Parathyroid adenoma (tissue), 2 donors: ENCODE data around the gene HAUS1.

Source experiments
- H2AFZ ChIP-seq: fragments of 300-600 bp; sonication (generic); one replicate; pipeline ENCODE4 v1.7.0; 2017; ENCODE audit warnings: antibody characterized with exemption, mild to moderate bottlenecking
- H3K27ac ChIP-seq: fragments of 300-600 bp; sonication (generic); one replicate; pipeline ENCODE4 v1.7.0; 2017
- H3K27me3 ChIP-seq: fragments of 300-600 bp; sonication (generic); one replicate; pipeline ENCODE4 v1.7.0; 2017; ENCODE audit warnings: low read length; ENCODE audit not compliant: control insufficient read depth, insufficient read depth
- H3K36me3 ChIP-seq: fragments of 300-600 bp; sonication (generic); one replicate; pipeline ENCODE4 v1.7.0; 2017; ENCODE audit warnings: low read length; ENCODE audit not compliant: control insufficient read depth, insufficient read depth
- H3K4me1 ChIP-seq: fragments of 300-600 bp; sonication (generic); one replicate; pipeline ENCODE4 v1.7.0; 2017; ENCODE audit warnings: control low read depth
- H3K4me2 ChIP-seq: fragments of 300-600 bp; sonication (generic); one replicate; pipeline ENCODE4 v1.7.0; 2017; ENCODE audit warnings: low read length
- H3K4me3 ChIP-seq: fragments of 300-600 bp; sonication (generic); one replicate; pipeline ENCODE4 v1.7.0; 2017; ENCODE audit warnings: low read depth, low read length
- H3K79me2 ChIP-seq: fragments of 300-600 bp; sonication (generic); one replicate; pipeline ENCODE4 v1.7.0; 2017; ENCODE audit warnings: control low read depth
- H3K9ac ChIP-seq: fragments of 300-600 bp; sonication (generic); one replicate; pipeline ENCODE4 v1.7.0; 2017; ENCODE audit warnings: mild to moderate bottlenecking
- H3K9me3 ChIP-seq: fragments of 300-600 bp; sonication (generic); one replicate; pipeline ENCODE4 v1.7.0; 2017; ENCODE audit warnings: low read length; ENCODE audit not compliant: control insufficient read depth
- CTCF ChIP-seq: fragments of 300-600 bp; sonication (generic); IDR thresholded peaks from one replicate; pipeline ENCODE4 v1.7.0; 2017; ENCODE audit warnings: antibody characterized with exemption, mild to moderate bottlenecking
- donor health status: primary hyperparathyroidism.

Gene HAUS1

GRCh38 chr18:46061387-46061786 lies 42.8 kb upstream of the HAUS1 start:
- Histone ChIP-seq H3K36me3 (no peaks in the 10 kb centered on the region), H3K9ac (no peak overlapping the region), H3K4me2 (no peak overlapping the region), H3K4me3 (no peak overlapping the region), H3K27ac (no peak overlapping the region), H2AFZ (peak overlapping the region; percentile 19), H3K9me3 (no peaks in the 10 kb centered on the region), H3K4me1 (no peaks in the 10 kb centered on the region), H3K27me3 (no peaks in the 10 kb centered on the region), H3K79me2 (no peaks in the 10 kb centered on the region)
- TF ChIP-seq CTCF: no peak

- no peak overlapping the region for H2AFZ ChIP-seq
- H3K36me3 ChIP-seq: no peaks in the 10 kb centered on the region
- H3K9ac ChIP-seq: no peak overlapping the region
- no peaks in the 10 kb centered on the region for H3K9me3 ChIP-seq
- no peaks in the 10 kb centered on the region for H3K27me3 ChIP-seq
- no peak overlapping the region for H3K4me3 ChIP-seq
- no peak overlapping the region for H3K4me2 ChIP-seq
- H3K79me2 ChIP-seq: no peaks in the 10 kb centered on the region
- TF ChIP-seq CTCF: no peak
- no peaks in the 10 kb centered on the region for H3K4me1 ChIP-seq
- H3K27ac ChIP-seq: no peak overlapping the region
These were observed 42.4 kb upstream of the HAUS1 start for GRCh38 chr18:46061796-46062195.

GRCh38 chr18:46062781-46063180 lies 41.4 kb upstream of the HAUS1 start:
- Histone ChIP-seq H3K9me3 (no peaks in the 10 kb centered on the region), H3K9ac (no peak overlapping the region), H3K4me1 (no peaks in the 10 kb centered on the region), H3K4me3 (no peak overlapping the region), H3K36me3 (no peaks in the 10 kb centered on the region), H3K27me3 (no peaks in the 10 kb centered on the region), H3K79me2 (no peaks in the 10 kb centered on the region), H3K27ac (no peak overlapping the region), H2AFZ (no peak overlapping the region), H3K4me2 (no peak overlapping the region)
- no peak for TF ChIP-seq CTCF

DNA sequence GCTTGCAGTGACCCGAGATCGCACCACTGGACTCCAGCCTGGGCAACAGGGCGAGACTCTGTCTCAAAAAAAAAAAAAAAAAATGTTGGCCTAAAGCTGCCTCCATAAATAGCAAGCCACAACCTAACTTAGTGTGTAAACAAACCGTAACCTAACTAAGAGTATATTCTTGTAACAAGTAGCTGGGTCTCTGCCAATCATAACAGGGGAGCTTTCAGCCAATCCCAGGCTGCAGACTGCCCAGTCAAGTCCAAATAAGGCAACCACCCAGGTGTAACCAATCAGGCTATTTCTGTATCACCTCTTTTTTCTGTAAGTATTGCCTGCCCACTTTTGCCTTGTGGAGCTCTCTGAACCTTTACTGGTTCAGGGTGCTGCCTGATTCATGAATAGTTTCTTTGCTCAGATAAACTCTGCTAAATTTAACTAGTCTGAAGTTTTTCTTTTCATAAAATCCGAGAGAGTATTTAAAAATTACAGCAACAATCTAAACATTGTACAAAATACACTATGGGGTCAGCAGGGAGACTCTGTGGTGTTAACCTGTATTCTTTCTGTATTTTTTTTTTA lies 36.7 kb upstream of the HAUS1 start:
- no peak overlapping the region for H3K4me2 ChIP-seq
- no peak overlapping the region for H3K9ac ChIP-seq
- peaks cover 6% of the 10 kb centered on the region for H3K4me1 ChIP-seq
- no peak overlapping the region for H3K27ac ChIP-seq
- H3K4me3 ChIP-seq: no peak overlapping the region
- TF ChIP-seq CTCF: no peak
- H2AFZ ChIP-seq: no peak overlapping the region
- no peaks in the 10 kb centered on the region for H3K9me3 ChIP-seq
- peaks cover 3% of the 10 kb centered on the region for H3K79me2 ChIP-seq
- no peaks in the 10 kb centered on the region for H3K36me3 ChIP-seq
- no peaks in the 10 kb centered on the region for H3K27me3 ChIP-seq

DNA sequence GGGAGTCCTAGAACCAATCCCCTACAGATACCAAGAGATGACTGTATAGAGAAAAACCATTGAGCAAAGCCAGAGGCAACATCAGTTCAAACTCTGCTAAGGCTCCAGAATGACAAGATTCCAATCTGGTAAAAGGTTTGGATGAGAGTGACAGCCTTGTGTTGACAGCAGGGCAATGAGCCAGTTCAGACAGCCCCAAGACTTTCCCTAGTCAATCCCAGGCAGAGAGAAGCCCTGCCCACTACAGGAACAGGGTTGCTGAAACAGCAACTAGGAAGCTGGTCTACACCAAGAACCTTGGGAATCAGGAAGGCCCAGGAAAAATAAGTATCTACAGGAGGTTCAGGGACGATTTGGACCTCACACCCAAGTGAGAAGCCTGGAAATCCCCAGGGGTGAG lies 35.4 kb upstream of the HAUS1 start:
- Histone ChIP-seq H3K4me2 (no peak overlapping the region), H3K4me1 (peaks cover 8% of the 10 kb centered on the region), H2AFZ (no peak overlapping the region), H3K9me3 (no peaks in the 10 kb centered on the region), H3K9ac (no peak overlapping the region), H3K4me3 (no peak overlapping the region), H3K27me3 (no peaks in the 10 kb centered on the region), H3K36me3 (no peaks in the 10 kb centered on the region), H3K79me2 (peaks cover 4% of the 10 kb centered on the region), H3K27ac (no peak overlapping the region)
- no peak for TF ChIP-seq CTCF
